Left hindlimb (tissue), 1 donor: ENCODE data around the gene SMARCD3.

Experiments used
- DNase-seq: peaks from one replicate; pipeline ENCODE4 v3.0.0-alpha.2; 2018

Gene SMARCD3

GRCh38 chr7:151235091-151235787 is 13.3 kb downstream of the SMARCD3 start:
- DNase-seq: no peak

- DNase-seq: no peak
Measured at GRCh38 chr7:151233804-151234203, 14.7 kb downstream of the SMARCD3 start.

- peak; percentile 48 for DNase-seq
Measured at GRCh38 chr7:151232917-151233701, 15.4 kb downstream of the SMARCD3 start.

GRCh38 chr7:151232091-151232916 is 16.2 kb downstream of the SMARCD3 start, which contains the start of gene CHPF2:
Gene CHPF2, plus strand, starts transcription at chr7:151232483. Its CDS starts 1,529 bp downstream, at chr7:151234012.
- peak; percentile 91 for DNase-seq

- DNase-seq: no peak
Measured at GRCh38 chr7:151231080-151231479, 17.4 kb downstream of the SMARCD3 start.

- no peak for DNase-seq
Measured at GRCh38 chr7:151229249-151229648, 19.2 kb downstream of the SMARCD3 start.

- no peak for DNase-seq
Measured at GRCh38 chr7:151228024-151228866, 20.2 kb downstream of the SMARCD3 start.

GRCh38 chr7:151226875-151227782 is 21.4 kb downstream of the SMARCD3 start, which contains the start of gene ABCF2:
Gene ABCF2, minus strand, starts transcription at chr7:151227205. Its CDS starts 747 bp downstream, at chr7:151226458.
- peak; percentile 100 for DNase-seq

- no peak for DNase-seq
Measured at GRCh38 chr7:151226560-151226874, 22.0 kb downstream of the SMARCD3 start.

- DNase-seq: peak; percentile 13
Measured at GRCh38 chr7:151225948-151226510, 22.5 kb downstream of the SMARCD3 start.

GRCh38 chr7:151223728-151224127 is 24.8 kb downstream of the SMARCD3 start:
- DNase-seq: peak; percentile 6

- DNase-seq: peak; percentile 6
Measured at GRCh38 chr7:151218170-151218569, 30.3 kb downstream of the SMARCD3 start.

- DNase-seq: no peak
Measured at GRCh38 chr7:151215396-151215795, 33.1 kb downstream of the SMARCD3 start.

- no peak for DNase-seq
Measured at GRCh38 chr7:151213826-151214225, 34.7 kb downstream of the SMARCD3 start.

GRCh38 chr7:151212626-151213025 is 35.9 kb downstream of the SMARCD3 start:
- peak; percentile 7 for DNase-seq

GRCh38 chr7:151211155-151211772 is 37.2 kb downstream of the SMARCD3 start:
- no peak for DNase-seq

- DNase-seq: peak; percentile 20
Measured at GRCh38 chr7:151210087-151210854, 38.2 kb downstream of the SMARCD3 start, which contains the start of gene H2BK1. Gene H2BK1, minus strand, starts transcription at chr7:151210488. Its CDS starts 170 bp downstream, at chr7:151210318.

GRCh38 chr7:151209588-151209987 is 38.9 kb downstream of the SMARCD3 start:
- DNase-seq: peak; percentile 12

- DNase-seq: no peak
Measured at GRCh38 chr7:151208253-151208862, 40.1 kb downstream of the SMARCD3 start.
